ENCODE data around the gene ZRANB3.

DNA sequence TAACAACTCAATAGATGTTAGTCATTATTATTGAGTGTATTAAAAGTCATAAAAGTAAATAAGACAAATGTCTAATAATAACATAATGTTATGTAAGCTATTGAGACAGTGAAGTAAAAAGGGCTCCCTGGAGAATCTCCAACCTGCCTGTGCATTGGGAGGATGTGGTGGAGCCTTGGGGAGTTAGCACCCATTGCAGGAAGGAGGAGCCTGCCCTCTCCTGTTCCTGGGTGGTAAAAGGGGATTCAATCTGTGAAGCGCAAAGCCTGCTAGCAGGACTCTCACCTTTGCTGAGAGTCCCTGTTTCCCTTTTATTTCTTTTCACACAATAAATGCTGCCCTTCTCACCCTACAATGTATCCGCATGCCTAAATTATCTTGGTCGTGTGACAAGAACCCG lies 272.8 kb downstream of the ZRANB3 start:
- TF ChIP-seq POLR2A (IDR thresholded peaks at IDR 0.05; ENCODE audit: low read length), result no peak
- no peak for TF ChIP-seq GATA1 (IDR thresholded peaks at IDR 0.05; ENCODE audit: low read depth, low read length)
